ENCODE results near the gene ZNF511. TPM values are rescaled to one million over a fixed set of nuclear protein-coding genes. Genes with fewer than 3 reads are reported as not detected.

ZNF511 gene
- total and polyA plus RNA-seq, 3 experiments from 2014 or later: 82.2 to 90.8 (median 83.2) TPM

- no peak overlapping the region for H3K27ac ChIP-seq (ENCODE audit: low read depth, low read length)
- CTCF ChIA-PET: no interaction called here
- POLR2A ChIA-PET: no interaction called here
- Mint-ChIP-seq H3K27me3 (peaks cover 18 to 33% of the 10 kb centered on the region in 2 donors), H3K4me3 (peak overlapping the region in 1 of 7 donors; percentile 24), H3K36me3 (peaks cover 0 to 1% (median 0%) of the 10 kb centered on the region in 3 donors), H3K9me3 (no peaks in the 10 kb centered on the region), H3K4me1 (no peaks in the 10 kb centered on the region), H3K27ac (peak overlapping the region in 1 of 8 donors; percentile 56)
- H3K27me3 ChIP-seq (ENCODE audit: insufficient read depth, low read length, poor library complexity, severe bottlenecking): peaks cover 6% of the 10 kb centered on the region
- peaks cover 13% of the 10 kb centered on the region for H3K4me1 ChIP-seq (ENCODE audit: insufficient read depth, low read length)
- no peak overlapping the region for H3K4me3 ChIP-seq (ENCODE audit: low read length)
- DNase-seq: no peak
- H3K9me3 ChIP-seq (ENCODE audit: low read length): no peaks in the 10 kb centered on the region
- no peaks in the 10 kb centered on the region for H3K36me3 ChIP-seq (ENCODE audit: insufficient read depth, low read length)
Observed at GRCh38 chr10:133341983-133342382, 33.3 kb downstream of the ZNF511 start.

GRCh38 chr10:133342942-133343341, 34.2 kb downstream of the ZNF511 start:
- Mint-ChIP-seq H3K4me3 (no peak overlapping the region), H3K27ac (no peak overlapping the region), H3K4me1 (no peaks in the 10 kb centered on the region), H3K36me3 (peaks cover 0 to 1% (median 0%) of the 10 kb centered on the region in 3 donors), H3K9me3 (no peaks in the 10 kb centered on the region), H3K27me3 (peaks cover 18 to 33% of the 10 kb centered on the region in 2 donors)
- Histone ChIP-seq H3K36me3 (ENCODE audit: insufficient read depth, low read length) (no peaks in the 10 kb centered on the region), H3K9me3 (ENCODE audit: low read length) (no peaks in the 10 kb centered on the region), H3K4me3 (ENCODE audit: low read length) (no peak overlapping the region), H3K27ac (ENCODE audit: low read depth, low read length) (no peak overlapping the region), H3K27me3 (ENCODE audit: insufficient read depth, low read length, poor library complexity, severe bottlenecking) (peaks cover 6% of the 10 kb centered on the region), H3K4me1 (ENCODE audit: insufficient read depth, low read length) (peaks cover 3% of the 10 kb centered on the region)
- DNase-seq: peak in 1 of 5 donors; percentile 35
- CTCF ChIA-PET: no interaction called here
- POLR2A ChIA-PET: no interaction called here

GRCh38 chr10:133343558-133343957, 34.8 kb downstream of the ZNF511 start:
- POLR2A ChIA-PET: interaction anchor here (0.6 kb wide), 1 partner anchor 8 kb away, joined by 4 read pairs; no protein-coding TSS in a partner anchor
- H3K4me3 Mint-ChIP-seq: no peak overlapping the region
- CTCF ChIA-PET: no interaction called here
- no peak overlapping the region for H3K27ac Mint-ChIP-seq
- no peak overlapping the region for H3K27ac ChIP-seq (ENCODE audit: low read depth, low read length)
- H3K36me3 ChIP-seq (ENCODE audit: insufficient read depth, low read length): no peaks in the 10 kb centered on the region
- no peaks in the 10 kb centered on the region for H3K4me1 ChIP-seq (ENCODE audit: insufficient read depth, low read length)
- peaks cover 18 to 33% of the 10 kb centered on the region in 2 donors for H3K27me3 Mint-ChIP-seq
- H3K9me3 Mint-ChIP-seq: no peaks in the 10 kb centered on the region
- no peak for DNase-seq
- no peaks in the 10 kb centered on the region for H3K9me3 ChIP-seq (ENCODE audit: low read length)
- no peak overlapping the region for H3K4me3 ChIP-seq (ENCODE audit: low read length)
- no peaks in the 10 kb centered on the region for H3K4me1 Mint-ChIP-seq
- H3K27me3 ChIP-seq (ENCODE audit: insufficient read depth, low read length, poor library complexity, severe bottlenecking): peaks cover 6% of the 10 kb centered on the region
- peaks cover 0 to 1% (median 0%) of the 10 kb centered on the region in 3 donors for H3K36me3 Mint-ChIP-seq

- H3K4me3 ChIP-seq (ENCODE audit: low read length): no peak overlapping the region
- H3K36me3 ChIP-seq (ENCODE audit: insufficient read depth, low read length): no peaks in the 10 kb centered on the region
- DNase-seq: no peak
- peaks cover 6% of the 10 kb centered on the region for H3K27me3 ChIP-seq (ENCODE audit: insufficient read depth, low read length, poor library complexity, severe bottlenecking)
- Mint-ChIP-seq H3K4me1 (no peaks in the 10 kb centered on the region), H3K27ac (peak overlapping the region in 1 of 8 donors; percentile 45), H3K9me3 (no peaks in the 10 kb centered on the region), H3K4me3 (peak overlapping the region in 1 of 7 donors; percentile 27), H3K36me3 (peaks cover 0 to 1% (median 0%) of the 10 kb centered on the region in 3 donors), H3K27me3 (peaks cover 20 to 37% of the 10 kb centered on the region in 2 donors)
- no peaks in the 10 kb centered on the region for H3K9me3 ChIP-seq (ENCODE audit: low read length)
- CTCF ChIA-PET: interaction anchor here (1.7 kb wide), 1 partner anchor 14 kb away, joined by 5 read pairs; no protein-coding TSS in a partner anchor
- POLR2A ChIA-PET: no interaction called here
- no peaks in the 10 kb centered on the region for H3K4me1 ChIP-seq (ENCODE audit: insufficient read depth, low read length)
- no peak overlapping the region for H3K27ac ChIP-seq (ENCODE audit: low read depth, low read length)
Observed at GRCh38 chr10:133344236-133344635, 35.5 kb downstream of the ZNF511 start.

- no peak for DNase-seq
- H3K27ac ChIP-seq (ENCODE audit: low read depth, low read length): no peak overlapping the region
- POLR2A ChIA-PET: no interaction called here
Observed at GRCh38 chr10:133346413-133346812, 37.7 kb downstream of the ZNF511 start.

GRCh38 chr10:133347710-133348517, 39.2 kb downstream of the ZNF511 start:
- Mint-ChIP-seq H3K27me3 (peaks cover 19 to 32% of the 10 kb centered on the region in 2 donors), H3K4me3 (no peak overlapping the region), H3K4me1 (no peaks in the 10 kb centered on the region), H3K36me3 (no peaks in the 10 kb centered on the region), H3K27ac (peak overlapping the region in 1 of 8 donors; percentile 68), H3K9me3 (no peaks in the 10 kb centered on the region)
- H3K9me3 ChIP-seq (ENCODE audit: low read length): no peaks in the 10 kb centered on the region
- ChIA-PET POLR2A (no interaction called here), CTCF (no interaction called here)
- H3K27me3 ChIP-seq (ENCODE audit: insufficient read depth, low read length, poor library complexity, severe bottlenecking): peaks cover 6% of the 10 kb centered on the region
- DNase-seq: no peak
- no peaks in the 10 kb centered on the region for H3K36me3 ChIP-seq (ENCODE audit: insufficient read depth, low read length)
- no peak overlapping the region for H3K27ac ChIP-seq (ENCODE audit: low read depth, low read length)
- no peak overlapping the region for H3K4me3 ChIP-seq (ENCODE audit: low read length)
- H3K4me1 ChIP-seq (ENCODE audit: insufficient read depth, low read length): no peaks in the 10 kb centered on the region

More at GRCh38 chr10:133346413-133346812, 37.7 kb downstream of the ZNF511 start:
- H3K4me1 ChIP-seq (ENCODE audit: insufficient read depth, low read length): no peaks in the 10 kb centered on the region
- H3K27ac Mint-ChIP-seq: no peak overlapping the region
- CTCF ChIA-PET: no interaction called here
- H3K27me3 Mint-ChIP-seq: peaks cover 20 to 39% of the 10 kb centered on the region in 2 donors
- H3K27me3 ChIP-seq (ENCODE audit: insufficient read depth, low read length, poor library complexity, severe bottlenecking): peaks cover 6% of the 10 kb centered on the region
- no peaks in the 10 kb centered on the region for H3K9me3 Mint-ChIP-seq
- H3K36me3 ChIP-seq (ENCODE audit: insufficient read depth, low read length): no peaks in the 10 kb centered on the region
- H3K4me3 ChIP-seq (ENCODE audit: low read length): no peak overlapping the region
- no peaks in the 10 kb centered on the region for H3K4me1 Mint-ChIP-seq
- H3K36me3 Mint-ChIP-seq: peaks cover 0 to 1% (median 0%) of the 10 kb centered on the region in 3 donors
- no peaks in the 10 kb centered on the region for H3K9me3 ChIP-seq (ENCODE audit: low read length)
- H3K4me3 Mint-ChIP-seq: no peak overlapping the region

GRCh38 chr10:133349160-133349568, 40.5 kb downstream of the ZNF511 start:
- no peak for DNase-seq
- Mint-ChIP-seq H3K36me3 (no peaks in the 10 kb centered on the region), H3K27ac (no peak overlapping the region), H3K27me3 (peaks cover 18 to 23% of the 10 kb centered on the region in 2 donors), H3K4me3 (peak overlapping the region in 1 of 7 donors; percentile 5), H3K9me3 (no peaks in the 10 kb centered on the region), H3K4me1 (no peaks in the 10 kb centered on the region)
- POLR2A ChIA-PET: interaction anchor here (0.7 kb wide), 1 partner anchor 24 kb away, joined by 4 read pairs; no protein-coding TSS in a partner anchor
- Histone ChIP-seq H3K9me3 (ENCODE audit: low read length) (no peaks in the 10 kb centered on the region), H3K27ac (ENCODE audit: low read depth, low read length) (no peak overlapping the region), H3K27me3 (ENCODE audit: insufficient read depth, low read length, poor library complexity, severe bottlenecking) (no peaks in the 10 kb centered on the region), H3K4me3 (ENCODE audit: low read length) (no peak overlapping the region), H3K4me1 (ENCODE audit: insufficient read depth, low read length) (no peaks in the 10 kb centered on the region), H3K36me3 (ENCODE audit: insufficient read depth, low read length) (no peaks in the 10 kb centered on the region)
- CTCF ChIA-PET: no interaction called here

DNA sequence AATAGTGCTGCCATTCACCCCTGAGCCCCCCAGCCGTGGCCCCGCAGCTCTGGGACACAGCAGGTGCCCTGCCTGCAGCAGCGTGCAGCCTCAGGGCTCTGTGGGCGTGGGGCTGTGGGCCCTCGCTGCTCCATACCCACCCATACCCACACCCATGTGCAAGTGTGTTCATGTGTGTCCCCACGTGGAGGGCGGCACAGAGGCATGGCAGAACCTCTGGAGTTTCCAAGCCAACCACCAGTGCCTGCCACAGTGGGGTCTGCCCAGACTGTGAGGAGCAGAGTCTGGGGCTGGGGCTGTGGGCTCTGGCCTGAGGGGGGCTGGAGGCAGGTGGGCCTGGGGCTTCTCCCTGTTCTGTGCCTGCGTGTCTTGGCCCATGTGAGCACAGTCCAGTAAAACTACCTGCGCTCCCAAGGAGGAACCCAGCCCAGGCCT, 40.9 kb downstream of the ZNF511 start:
- DNase-seq: no peak
- H3K9me3 ChIP-seq (ENCODE audit: low read length): no peaks in the 10 kb centered on the region
- no peaks in the 10 kb centered on the region for H3K4me1 Mint-ChIP-seq
- no peaks in the 10 kb centered on the region for H3K4me1 ChIP-seq (ENCODE audit: insufficient read depth, low read length)
- H3K27ac Mint-ChIP-seq: no peak overlapping the region
- no peaks in the 10 kb centered on the region for H3K36me3 Mint-ChIP-seq
- POLR2A ChIA-PET: interaction anchor here (0.7 kb wide), 1 partner anchor 25 kb away, joined by 4 read pairs; no protein-coding TSS in a partner anchor
- H3K4me3 Mint-ChIP-seq: no peak overlapping the region
- H3K4me3 ChIP-seq (ENCODE audit: low read length): no peak overlapping the region
- no peaks in the 10 kb centered on the region for H3K36me3 ChIP-seq (ENCODE audit: insufficient read depth, low read length)
- CTCF ChIA-PET: no interaction called here
- H3K27me3 Mint-ChIP-seq: peaks cover 18 to 20% of the 10 kb centered on the region in 2 donors
- no peaks in the 10 kb centered on the region for H3K9me3 Mint-ChIP-seq
- no peaks in the 10 kb centered on the region for H3K27me3 ChIP-seq (ENCODE audit: insufficient read depth, low read length, poor library complexity, severe bottlenecking)
- no peak overlapping the region for H3K27ac ChIP-seq (ENCODE audit: low read depth, low read length)

Measured in CD8-positive, alpha-beta memory T cell (primary cell).